Measurements from ENCODE around the gene VHLL. TPM values are rescaled to one million over a fixed set of nuclear protein-coding genes. Genes with fewer than 3 reads are reported as not detected.
A peak's percentile ranks its signal among the peaks of the same experiment; 100 is the strongest.
"Not testable (repeated sequence)": the region's sequence is repeated elsewhere in the genome, so short reads cannot be mapped to it uniquely, and the experiment has no call there.

The VHLL gene
- total RNA-seq, 3 donors from 2014 or later, result not detected

GRCh38 chr1:156342166-156342955 is 43.3 kb upstream of the VHLL start:
- no peak for DNase-seq
- intact Hi-C loops (cut with DNase I, micrococcal nuclease), result no loop called here
- H3K4me3 ChIP-seq, result no peak overlapping the region
- no peaks in the 10 kb centered on the region for H3K36me3 ChIP-seq (ENCODE audit: low read depth)
- H3K9me3 ChIP-seq, result no peaks in the 10 kb centered on the region
- no peak for ATAC-seq
- no peak for TF ChIP-seq CTCF (IDR thresholded peaks at IDR 0.05)
- peaks cover under 1% of the 10 kb centered on the region for H3K4me1 ChIP-seq (ENCODE audit: low read depth)

- intact Hi-C loops (cut with DNase I, micrococcal nuclease), result no loop called here
- Histone ChIP-seq H3K4me3 (peak within 1 kb of the TSS; percentile 63), H3K9me3 (no peaks in the 10 kb centered on the region), H3K36me3 (ENCODE audit: low read depth) (no peaks in the 10 kb centered on the region), H3K4me1 (ENCODE audit: low read depth) (peaks cover 17% of the 10 kb centered on the region)
- peak; percentile 97 for ATAC-seq
- peak; percentile 99 for DNase-seq
- TF ChIP-seq CTCF (IDR thresholded peaks at IDR 0.05), result no peak
Observed at GRCh38 chr1:156338180-156338976, 39.3 kb upstream of the VHLL start, which contains the start of the genes CCT3 and TSACC. Gene CCT3, minus strand, starts transcription at chr1:156338292. Its CDS starts 108 bp downstream, at chr1:156338184. Gene TSACC, plus strand, starts transcription at chr1:156338526. Its CDS starts 1,232 bp downstream, at chr1:156339758.

- no peaks in the 10 kb centered on the region for H3K36me3 ChIP-seq (ENCODE audit: low read depth)
- H3K4me3 ChIP-seq, result peak overlapping the region; percentile 63
- H3K4me1 ChIP-seq (ENCODE audit: low read depth), result peaks cover 17% of the 10 kb centered on the region
- ATAC-seq, result peak; percentile 28
- intact Hi-C loops (cut with DNase I, micrococcal nuclease), result no loop called here
- TF ChIP-seq CTCF (IDR thresholded peaks at IDR 0.05), result no peak
- H3K9me3 ChIP-seq, result no peaks in the 10 kb centered on the region
- DNase-seq, result no peak
Observed at GRCh38 chr1:156337888-156338179, 38.7 kb upstream of the VHLL start.

GRCh38 chr1:156337052-156337887 is 38.2 kb upstream of the VHLL start:
- TF ChIP-seq CTCF (IDR thresholded peaks at IDR 0.05), result no peak
- intact Hi-C loops (cut with DNase I, micrococcal nuclease), result no loop called here
- H3K9me3 ChIP-seq, result no peaks in the 10 kb centered on the region
- H3K36me3 ChIP-seq (ENCODE audit: low read depth), result no peaks in the 10 kb centered on the region
- DNase-seq, result peak in 2 of 3 donors; percentile 13 to 30
- peaks cover 17% of the 10 kb centered on the region for H3K4me1 ChIP-seq (ENCODE audit: low read depth)
- ATAC-seq, result no peak
- H3K4me3 ChIP-seq, result peak overlapping the region; percentile 63

GRCh38 chr1:156336242-156336641 is 37.1 kb upstream of the VHLL start:
- ATAC-seq (no peak), DNase-seq (no peak)
- H3K4me1 ChIP-seq (ENCODE audit: low read depth), result peaks cover 17% of the 10 kb centered on the region
- no peaks in the 10 kb centered on the region for H3K36me3 ChIP-seq (ENCODE audit: low read depth)
- TF ChIP-seq CTCF (IDR thresholded peaks at IDR 0.05), result no peak
- no peak overlapping the region for H3K4me3 ChIP-seq
- intact Hi-C loops (cut with DNase I, micrococcal nuclease), result no loop called here
- no peaks in the 10 kb centered on the region for H3K9me3 ChIP-seq

- H3K4me3 ChIP-seq; intact Hi-C loops (cut with DNase I, micrococcal nuclease); H3K9me3 ChIP-seq; H3K4me1 ChIP-seq (ENCODE audit: low read depth); ATAC-seq; DNase-seq: not testable (repeated sequence)
- peaks cover 13% of the 10 kb centered on the region for H3K36me3 ChIP-seq (ENCODE audit: low read depth)
Observed at GRCh38 chr1:156323179-156323578, 24.1 kb upstream of the VHLL start.

All from mucosa of descending colon (tissue), 3 donors.